BE2C (cell line): ENCODE results near the gene MID1. TPM values are rescaled to one million over a fixed set of nuclear protein-coding genes. Genes with fewer than 3 reads are reported as not detected.

Source experiments
- DNase-seq: peaks from one replicate; pipeline ENCODE4 v3.0.0-alpha.2; 2020
- H3K27me3 ChIP-seq: fragments of 250-450 bp; sonication (Bioruptor Pico); 2 replicates; pipeline ENCODE4 v1.5.1; 2020; ENCODE audit warnings: mild to moderate bottlenecking
- H3K36me3 ChIP-seq: fragments of 250-450 bp; sonication (Bioruptor Pico); 2 replicates; pipeline ENCODE4 v1.5.1; 2020; ENCODE audit warnings: mild to moderate bottlenecking
- H3K4me1 ChIP-seq: fragments of 250-450 bp; sonication (Bioruptor Pico); 2 replicates; pipeline ENCODE4 v1.5.1; 2020
- H3K4me3 ChIP-seq: 2 replicates; pipeline ENCODE4 v1.5.1; 2011; ENCODE audit warnings: low read depth, low read length
- H3K9me3 ChIP-seq: fragments of 250-450 bp; sonication (Bioruptor Pico); 2 replicates; pipeline ENCODE4 v1.5.1; 2020
- CTCF ChIP-seq: IDR thresholded peaks from 2 replicates; pipeline ENCODE4 v1.5.1; 2012; ENCODE audit warnings: mild to moderate bottlenecking, low read depth, low read length
- polyA plus RNA-seq: library from polyadenylated mRNA; unstranded; fragments of >200 nt; gene quantifications from one replicate; pipeline ENCODE4 v1.2.1, GENCODE V29; 2012; ENCODE audit warnings: low read depth, missing spikeins; ENCODE audit not compliant: insufficient read length, insufficient read depth

The MID1 gene
- polyA plus RNA-seq, result 2.2 TPM

GRCh38 chrX:10620121-10620699 is at the start of gene MID1:
Gene MID1 (minus strand): TSS chrX:10620585. CDS start chrX:10567547, 53,038 bp downstream.
- no peak for TF ChIP-seq CTCF
- H3K9me3 ChIP-seq, result no peaks in the 10 kb centered on the region
- H3K4me1 ChIP-seq, result no peaks in the 10 kb centered on the region; the same call in none of the 2 replicates
- no peaks in the 10 kb centered on the region for H3K36me3 ChIP-seq
- H3K27me3 ChIP-seq, result no peaks in the 10 kb centered on the region
- DNase-seq, result peak; percentile 69
- H3K4me3 ChIP-seq, result peak within 1 kb of the TSS; percentile 81

- no peak for DNase-seq
- Histone ChIP-seq H3K9me3 (no peaks in the 10 kb centered on the region), H3K36me3 (no peaks in the 10 kb centered on the region), H3K27me3 (no peaks in the 10 kb centered on the region), H3K4me3 (no peak overlapping the region), H3K4me1 (no peaks in the 10 kb centered on the region)
- no peak for TF ChIP-seq CTCF
Observed at GRCh38 chrX:10667143-10667542, 46.8 kb upstream of the MID1 start.

- DNase-seq, result no peak
- no peaks in the 10 kb centered on the region for H3K9me3 ChIP-seq
- H3K36me3 ChIP-seq, result no peaks in the 10 kb centered on the region
- no peaks in the 10 kb centered on the region for H3K4me1 ChIP-seq
- no peaks in the 10 kb centered on the region for H3K27me3 ChIP-seq
- no peak for TF ChIP-seq CTCF
- H3K4me3 ChIP-seq, result no peak overlapping the region
Observed at GRCh38 chrX:10666102-10666501, 45.7 kb upstream of the MID1 start.

- Histone ChIP-seq H3K36me3 (no peaks in the 10 kb centered on the region), H3K27me3 (no peaks in the 10 kb centered on the region), H3K4me3 (no peak overlapping the region), H3K9me3 (no peaks in the 10 kb centered on the region), H3K4me1 (no peaks in the 10 kb centered on the region)
- DNase-seq, result no peak
- no peak for TF ChIP-seq CTCF
Observed at GRCh38 chrX:10665681-10666080, 45.3 kb upstream of the MID1 start.

GRCh38 chrX:10660171-10660570 is 39.8 kb upstream of the MID1 start:
- H3K27me3 ChIP-seq, result no peaks in the 10 kb centered on the region
- no peaks in the 10 kb centered on the region for H3K36me3 ChIP-seq
- H3K9me3 ChIP-seq, result no peaks in the 10 kb centered on the region
- DNase-seq, result no peak
- no peaks in the 10 kb centered on the region for H3K4me1 ChIP-seq
- no peak for TF ChIP-seq CTCF
- H3K4me3 ChIP-seq, result no peak overlapping the region

- no peak overlapping the region for H3K4me3 ChIP-seq
- no peaks in the 10 kb centered on the region for H3K27me3 ChIP-seq
- H3K36me3 ChIP-seq, result no peaks in the 10 kb centered on the region
- no peak for TF ChIP-seq CTCF
- no peak for DNase-seq
- no peaks in the 10 kb centered on the region for H3K9me3 ChIP-seq
- H3K4me1 ChIP-seq, result no peaks in the 10 kb centered on the region
Observed at GRCh38 chrX:10656214-10656613, 35.8 kb upstream of the MID1 start.
